OCI-LY7 (cell line): ENCODE data around the gene RCSD1. TPM values are rescaled to one million over a fixed set of nuclear protein-coding genes. Genes with fewer than 3 reads are reported as not detected.

ENCODE experiments used
- BruUV-seq: library from RNA; stranded (reverse); fragments of 400-500 nt; replicated peaks from 2 replicates; lab custom pipeline; 2021; lab: Mats Ljungman, UMichigan
- CTCF ChIA-PET: fragments of 300-600 bp; sonication (Branson Sonifier 250); formaldehyde crosslinking; loops from one replicate; lab custom pipeline; 2022; ENCODE audit warnings: antibody characterized with exemption; ENCODE audit not compliant: unreplicated experiment; lab: Charles Lee
- POLR2A ChIA-PET: fragments of 300-600 bp; sonication (Branson Sonifier 250); formaldehyde crosslinking; loops from one replicate; lab custom pipeline; 2022; ENCODE audit warnings: antibody characterized with exemption; lab: Charles Lee
- DNase-seq: peaks from one replicate; pipeline ENCODE4 v3.0.0-alpha.2; 2015; ENCODE audit warnings: low spot score
- H2AFZ ChIP-seq: fragments of 200-600 bp; sonication (generic), shearing (Covaris generic); 2 replicates; pipeline ENCODE4 v1.6.1; 2014; ENCODE audit warnings: mild to moderate bottlenecking, antibody characterized with exemption, low read length, moderate library complexity
- H3K27ac ChIP-seq: fragments of 200-600 bp; sonication (generic); 2 replicates; pipeline ENCODE4 v1.5.1; 2014; ENCODE audit warnings: mixed run types, low read depth, mild to moderate bottlenecking, moderate library complexity, low read length, inconsistent platforms; ENCODE audit not compliant: poor library complexity, severe bottlenecking
- H3K36me3 ChIP-seq: fragments of 200-600 bp; sonication (generic); 2 replicates; pipeline ENCODE4 v1.6.1; 2014; ENCODE audit warnings: mild to moderate bottlenecking, antibody characterized with exemption, low read length, moderate library complexity, mixed read lengths; ENCODE audit not compliant: insufficient read depth
- H3K4me1 ChIP-seq: fragments of 200-600 bp; sonication (generic); 2 replicates; pipeline ENCODE4 v1.5.1; 2014; ENCODE audit warnings: mild to moderate bottlenecking, low read length; ENCODE audit not compliant: insufficient read depth, poor library complexity, severe bottlenecking
- H3K4me2 ChIP-seq: fragments of 200-600 bp; sonication (generic); 2 replicates; pipeline ENCODE4 v1.6.1; 2014; ENCODE audit warnings: mild to moderate bottlenecking, low read length
- H3K4me3 ChIP-seq: fragments of 200-600 bp; sonication (generic); 2 replicates; pipeline ENCODE4 v1.5.1; 2014; ENCODE audit warnings: mild to moderate bottlenecking, low read depth, low read length; ENCODE audit not compliant: poor library complexity, severe bottlenecking
- H3K79me2 ChIP-seq: fragments of 200-600 bp; sonication (generic); 2 replicates; pipeline ENCODE4 v1.6.1; 2016; ENCODE audit warnings: low read depth, mild to moderate bottlenecking, low read length, moderate library complexity, mixed read lengths; ENCODE audit not compliant: insufficient read depth
- H3K9me2 ChIP-seq: fragments of 200-600 bp; sonication (generic); 2 replicates; pipeline ENCODE4 v1.6.1; 2016; ENCODE audit warnings: mild to moderate bottlenecking, low read length, mixed read lengths; ENCODE audit not compliant: insufficient read depth
- H3K9me3 ChIP-seq: fragments of 200-600 bp; sonication (generic); 2 replicates; pipeline ENCODE4 v1.6.1; 2014; ENCODE audit warnings: mild to moderate bottlenecking, mixed run types, low read length, mixed read lengths
- H4K20me1 ChIP-seq: fragments of 200-600 bp; sonication (generic); 2 replicates; pipeline ENCODE4 v1.6.1; 2014; ENCODE audit warnings: mild to moderate bottlenecking, antibody characterized with exemption, low read length, moderate library complexity, mixed read lengths; ENCODE audit not compliant: insufficient read depth
- EZH2phosphoT487 ChIP-seq: fragments of 200-600 bp; sonication (generic); IDR thresholded peaks from 2 replicates; pipeline ENCODE4 v1.6.1; 2018; ENCODE audit warnings: low read depth, borderline replicate concordance, mild to moderate bottlenecking, mixed run types, antibody characterized with exemption, low read length, moderate library complexity, mixed read lengths
- intact Hi-C: fragments of 100-400 bp; cut with micrococcal nuclease; formaldehyde crosslinking; loops from one replicate; pipeline ENCODE4 v1.10.0; 2022; ENCODE audit not compliant: unreplicated experiment
- total RNA-seq, 2 experiments: library from RNA; depleted of rRNA in 1 of 2; stranded (reverse); fragments of >200 nt in 1 of 2; shearing (Covaris generic) in 1 of 2; gene quantifications; 2 replicates each; pipeline ENCODE4 v1.2.3, GENCODE V29; 2014 to 2022
- TF ChIP-seq, protein P1 (sequence below): fragments of 200-600 bp; sonication (generic); conservative IDR thresholded peaks from 2 replicates; pipeline ENCODE4 v1.5.1; 2014; ENCODE audit warnings: mild to moderate bottlenecking, antibody characterized with exemption, low read length, moderate library complexity, mixed read lengths

The RCSD1 gene
- total RNA-seq, 2 experiments from 2014 or later = 161 to 164 TPM

DNA sequence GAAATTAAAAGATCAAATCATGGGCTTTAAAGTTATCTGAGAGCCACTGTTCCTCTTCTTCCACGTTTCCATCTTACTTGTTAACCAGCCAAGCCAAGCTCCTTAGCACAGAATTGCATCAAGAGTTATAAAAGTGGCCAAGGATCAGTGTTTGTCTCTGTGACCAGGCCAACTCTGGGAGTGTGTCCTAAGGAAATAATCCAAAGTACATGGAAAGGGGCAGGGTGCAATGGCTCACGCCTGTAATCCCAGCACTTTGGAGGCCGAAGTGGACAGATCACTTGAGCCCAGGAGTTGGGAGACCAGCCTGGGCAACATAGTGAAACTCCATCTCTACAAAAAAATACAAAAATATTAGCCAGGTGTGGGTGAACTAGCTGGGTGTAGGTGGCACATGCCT lies 81.8 kb downstream of the RCSD1 start:
- DNase-seq = no peak
- Histone ChIP-seq H3K9me2 (no peaks in the 10 kb centered on the region), H3K4me3 (no peak overlapping the region), H3K27ac (no peak overlapping the region), H3K79me2 (no peaks in the 10 kb centered on the region), H3K4me1 (peaks cover 40% of the 10 kb centered on the region), H3K4me2 (no peak overlapping the region), H2AFZ (no peak overlapping the region), H4K20me1 (peaks cover 4% of the 10 kb centered on the region; the same call in 1 of the 2 replicates), H3K9me3 (no peaks in the 10 kb centered on the region), H3K36me3 (peaks cover 15% of the 10 kb centered on the region)
- intact Hi-C loops = no loop called here
- POLR2A ChIA-PET = interaction anchor here (0.6 kb wide), 1 partner anchor 176 kb away, joined by 7 read pairs; no protein-coding TSS in a partner anchor
- CTCF ChIA-PET = no interaction called here
- no TSS peak for BruUV-seq
- no peak for TF ChIP-seq EZH2phosphoT487
- TF ChIP-seq, protein P1, sequence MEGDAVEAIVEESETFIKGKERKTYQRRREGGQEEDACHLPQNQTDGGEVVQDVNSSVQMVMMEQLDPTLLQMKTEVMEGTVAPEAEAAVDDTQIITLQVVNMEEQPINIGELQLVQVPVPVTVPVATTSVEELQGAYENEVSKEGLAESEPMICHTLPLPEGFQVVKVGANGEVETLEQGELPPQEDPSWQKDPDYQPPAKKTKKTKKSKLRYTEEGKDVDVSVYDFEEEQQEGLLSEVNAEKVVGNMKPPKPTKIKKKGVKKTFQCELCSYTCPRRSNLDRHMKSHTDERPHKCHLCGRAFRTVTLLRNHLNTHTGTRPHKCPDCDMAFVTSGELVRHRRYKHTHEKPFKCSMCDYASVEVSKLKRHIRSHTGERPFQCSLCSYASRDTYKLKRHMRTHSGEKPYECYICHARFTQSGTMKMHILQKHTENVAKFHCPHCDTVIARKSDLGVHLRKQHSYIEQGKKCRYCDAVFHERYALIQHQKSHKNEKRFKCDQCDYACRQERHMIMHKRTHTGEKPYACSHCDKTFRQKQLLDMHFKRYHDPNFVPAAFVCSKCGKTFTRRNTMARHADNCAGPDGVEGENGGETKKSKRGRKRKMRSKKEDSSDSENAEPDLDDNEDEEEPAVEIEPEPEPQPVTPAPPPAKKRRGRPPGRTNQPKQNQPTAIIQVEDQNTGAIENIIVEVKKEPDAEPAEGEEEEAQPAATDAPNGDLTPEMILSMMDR = no peak

DNA sequence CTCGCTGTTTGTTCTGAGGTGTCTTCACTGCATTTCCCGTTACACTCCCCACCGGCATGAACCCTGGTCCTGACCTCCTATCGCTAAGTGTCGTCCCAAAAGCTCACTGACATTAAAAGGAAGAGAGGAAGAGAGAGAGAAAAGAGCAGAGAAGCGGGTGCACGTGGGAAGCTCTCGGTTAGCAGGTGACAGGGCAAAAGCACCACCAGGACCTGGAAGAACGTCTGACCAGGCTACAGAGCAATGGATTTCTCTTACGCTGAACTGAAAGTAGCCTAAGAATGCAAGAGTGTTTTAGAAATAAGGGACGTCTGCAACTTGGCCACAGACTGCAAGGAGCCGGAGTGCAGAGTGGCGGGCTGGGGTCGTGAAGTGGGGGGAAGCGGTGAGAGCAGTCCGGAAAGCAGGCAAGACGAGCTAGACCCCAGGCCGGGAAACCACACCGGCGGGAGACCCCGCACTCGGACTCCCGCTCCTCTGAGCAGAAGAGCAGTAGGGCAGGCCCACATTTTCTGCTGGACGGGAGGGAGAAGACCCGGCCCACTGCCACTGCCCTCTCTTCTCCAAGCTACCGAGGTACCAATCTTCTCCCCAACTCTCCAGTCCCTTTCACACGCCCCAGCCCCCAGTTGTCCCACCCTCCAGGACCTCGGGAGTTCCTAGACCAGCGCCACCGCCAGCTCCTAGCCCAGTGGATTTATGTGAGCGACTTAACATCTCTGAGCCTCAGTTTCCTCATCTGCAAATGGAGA lies 83.5 kb downstream of the RCSD1 start:
- ChIA-PET CTCF (interaction anchor here (1.1 kb wide), 1 partner anchor 111 kb away, joined by 3 read pairs; no protein-coding TSS in a partner anchor), POLR2A (interaction anchor here (0.5 to 2.6 kb wide), 8 partner anchors 8 to 174 kb away, joined by 3 to 9 read pairs (median 4); no protein-coding TSS in a partner anchor)
- Histone ChIP-seq H3K79me2 (no peaks in the 10 kb centered on the region), H4K20me1 (no peaks in the 10 kb centered on the region), H3K4me1 (peaks cover 41% of the 10 kb centered on the region), H3K4me3 (peak overlapping the region; percentile 75), H3K36me3 (no peaks in the 10 kb centered on the region), H2AFZ (peak overlapping the region; percentile 86), H3K27ac (no peak overlapping the region), H3K9me2 (no peaks in the 10 kb centered on the region), H3K9me3 (no peaks in the 10 kb centered on the region), H3K4me2 (peak overlapping the region; percentile 86)
- TF ChIP-seq, protein P1 = no peak
- no peak for TF ChIP-seq EZH2phosphoT487
- BruUV-seq = no TSS peak
- intact Hi-C loops = loop anchor here (1.0 to 2.0 kb wide), 2 partner anchors 90 to 223 kb away; partner anchors contain the start of genes DCAF6 and MPC2
- DNase-seq = peak; percentile 37

DNA sequence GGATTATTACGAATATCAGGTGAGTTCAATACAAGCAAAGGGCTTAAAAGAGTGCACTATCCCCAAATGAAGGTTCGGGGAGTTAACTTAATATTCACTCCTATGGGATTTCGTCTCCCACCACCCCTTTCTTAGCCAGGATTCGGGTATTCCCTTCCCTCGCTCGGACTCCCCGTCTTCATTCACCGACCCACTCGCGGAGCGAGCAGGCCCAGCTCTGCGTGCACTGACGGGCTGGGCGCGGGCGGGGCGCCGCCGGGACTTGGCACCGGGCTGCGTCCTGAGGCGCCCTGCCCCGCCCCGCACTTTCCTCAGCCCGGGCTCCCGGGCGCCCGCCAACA lies 84.0 kb downstream of the RCSD1 start:
- no peak for DNase-seq
- Histone ChIP-seq H3K36me3 (no peaks in the 10 kb centered on the region), H3K4me3 (peak overlapping the region; percentile 75), H4K20me1 (no peaks in the 10 kb centered on the region), H3K9me3 (no peaks in the 10 kb centered on the region), H3K9me2 (no peaks in the 10 kb centered on the region), H3K4me2 (peak overlapping the region; percentile 86), H3K79me2 (no peaks in the 10 kb centered on the region), H2AFZ (peak overlapping the region; percentile 86), H3K4me1 (peaks cover 41% of the 10 kb centered on the region), H3K27ac (peak overlapping the region; percentile 73)
- no peak for TF ChIP-seq EZH2phosphoT487
- TF ChIP-seq, protein P1 = no peak
- BruUV-seq = no TSS peak
- intact Hi-C loops = loop anchor here (1.0 to 2.0 kb wide), 2 partner anchors 89 to 223 kb away; partner anchors contain the start of genes DCAF6 and MPC2
- POLR2A ChIA-PET = interaction anchor here (0.6 to 2.7 kb wide), 6 partner anchors 9 to 267 kb away, joined by 3 to 10 read pairs (median 6); no protein-coding TSS in a partner anchor
- CTCF ChIA-PET = interaction anchor here (1.1 kb wide), 1 partner anchor 112 kb away, joined by 3 read pairs; no protein-coding TSS in a partner anchor
